Chondrocyte (in vitro differentiated cells): Measurements from ENCODE around the gene LIMS3. TPM values are rescaled to one million over a fixed set of nuclear protein-coding genes. Genes with fewer than 3 reads are reported as not detected.
"Not testable (repeated sequence)": the region's sequence is repeated elsewhere in the genome, so short reads cannot be mapped to it uniquely, and the experiment has no call there.

Experiments used
- DNase-seq: peaks from one replicate; pipeline ENCODE4 v3.0.0; 2021; ENCODE audit warnings: mixed read lengths, low spot score
- H3K27ac Mint-ChIP-seq: one replicate; pipeline ENCODE4 v1.8.0; 2021; ENCODE audit warnings: mild to moderate bottlenecking, moderate library complexity, mixed read lengths; ENCODE audit not compliant: unreplicated experiment
- H3K27me3 Mint-ChIP-seq: 2 replicates; pipeline ENCODE4 v1.8.0; 2021; ENCODE audit warnings: low read depth, mixed read lengths
- H3K36me3 Mint-ChIP-seq: 2 replicates; pipeline ENCODE4 v1.8.0; 2021; ENCODE audit warnings: low read depth, mixed read lengths
- H3K4me1 Mint-ChIP-seq: 2 replicates; pipeline ENCODE4 v1.8.0; 2021; ENCODE audit warnings: low read depth, mild to moderate bottlenecking, mixed read lengths
- H3K4me3 Mint-ChIP-seq: one replicate; pipeline ENCODE4 v1.8.0; 2021; ENCODE audit warnings: mild to moderate bottlenecking, moderate library complexity, mixed read lengths; ENCODE audit not compliant: unreplicated experiment
- H3K9me3 Mint-ChIP-seq: 2 replicates; pipeline ENCODE4 v1.8.0; 2021; ENCODE audit warnings: low read depth, mixed read lengths
- total RNA-seq: library from RNA; stranded (reverse); gene quantifications from 3 replicates; pipeline ENCODE4 v1.2.1, GENCODE V29; 2021

The LIMS3 gene
- total RNA-seq, 1 donor from 2014 or later, result 6.2 TPM

- not testable (repeated sequence) for H3K27ac Mint-ChIP-seq, H3K4me3 Mint-ChIP-seq, H3K36me3 Mint-ChIP-seq, DNase-seq, H3K9me3 Mint-ChIP-seq, H3K27me3 Mint-ChIP-seq, H3K4me1 Mint-ChIP-seq
Observed at GRCh38 chr2:109905796-109906195, 7.3 kb downstream of the LIMS3 start.

- not testable (repeated sequence) for H3K36me3 Mint-ChIP-seq, H3K27ac Mint-ChIP-seq, H3K4me3 Mint-ChIP-seq, DNase-seq, H3K27me3 Mint-ChIP-seq, H3K9me3 Mint-ChIP-seq, H3K4me1 Mint-ChIP-seq
Observed at GRCh38 chr2:109908626-109909025, 10.1 kb downstream of the LIMS3 start.

GRCh38 chr2:109910789-109911188, 12.3 kb downstream of the LIMS3 start:
- H3K4me3 Mint-ChIP-seq, H3K9me3 Mint-ChIP-seq: not testable (repeated sequence)

GRCh38 chr2:109913911-109914310, 15.4 kb downstream of the LIMS3 start:
- DNase-seq, H3K36me3 Mint-ChIP-seq, H3K4me3 Mint-ChIP-seq, H3K4me1 Mint-ChIP-seq, H3K27me3 Mint-ChIP-seq, H3K27ac Mint-ChIP-seq, H3K9me3 Mint-ChIP-seq: not testable (repeated sequence)

More at GRCh38 chr2:109910789-109911188, 12.3 kb downstream of the LIMS3 start:
- H3K27me3 Mint-ChIP-seq, H3K4me1 Mint-ChIP-seq, DNase-seq, H3K36me3 Mint-ChIP-seq, H3K27ac Mint-ChIP-seq: not testable (repeated sequence)

- not testable (repeated sequence) for DNase-seq
Observed at GRCh38 chr2:109914552-109914951, 16.1 kb downstream of the LIMS3 start.

GRCh38 chr2:109915830-109916229, 17.3 kb downstream of the LIMS3 start:
- H3K36me3 Mint-ChIP-seq, H3K27ac Mint-ChIP-seq, H3K9me3 Mint-ChIP-seq, H3K4me3 Mint-ChIP-seq, DNase-seq, H3K4me1 Mint-ChIP-seq, H3K27me3 Mint-ChIP-seq: not testable (repeated sequence)

More at GRCh38 chr2:109914552-109914951, 16.1 kb downstream of the LIMS3 start:
- not testable (repeated sequence) for H3K4me1 Mint-ChIP-seq, H3K27ac Mint-ChIP-seq, H3K27me3 Mint-ChIP-seq, H3K36me3 Mint-ChIP-seq, H3K4me3 Mint-ChIP-seq, H3K9me3 Mint-ChIP-seq

- not testable (repeated sequence) for DNase-seq, H3K4me1 Mint-ChIP-seq
Observed at GRCh38 chr2:109920162-109920561, 21.7 kb downstream of the LIMS3 start.

GRCh38 chr2:109921543-109922384, 23.3 kb downstream of the LIMS3 start:
- H3K27ac Mint-ChIP-seq, H3K4me1 Mint-ChIP-seq, H3K36me3 Mint-ChIP-seq, H3K27me3 Mint-ChIP-seq, H3K4me3 Mint-ChIP-seq, DNase-seq, H3K9me3 Mint-ChIP-seq: not testable (repeated sequence)

More at GRCh38 chr2:109920162-109920561, 21.7 kb downstream of the LIMS3 start:
- H3K36me3 Mint-ChIP-seq, H3K4me3 Mint-ChIP-seq, H3K9me3 Mint-ChIP-seq, H3K27ac Mint-ChIP-seq, H3K27me3 Mint-ChIP-seq: not testable (repeated sequence)

GRCh38 chr2:109924481-109924880, 26.0 kb downstream of the LIMS3 start:
- not testable (repeated sequence) for H3K4me1 Mint-ChIP-seq, H3K4me3 Mint-ChIP-seq, H3K9me3 Mint-ChIP-seq, DNase-seq, H3K36me3 Mint-ChIP-seq, H3K27ac Mint-ChIP-seq, H3K27me3 Mint-ChIP-seq

- DNase-seq, H3K27me3 Mint-ChIP-seq, H3K4me1 Mint-ChIP-seq, H3K36me3 Mint-ChIP-seq, H3K27ac Mint-ChIP-seq, H3K4me3 Mint-ChIP-seq, H3K9me3 Mint-ChIP-seq: not testable (repeated sequence)
Observed at GRCh38 chr2:109927803-109928202, 29.3 kb downstream of the LIMS3 start.

GRCh38 chr2:109929222-109929621, 30.7 kb downstream of the LIMS3 start:
- not testable (repeated sequence) for H3K4me3 Mint-ChIP-seq, H3K27ac Mint-ChIP-seq, H3K27me3 Mint-ChIP-seq, H3K9me3 Mint-ChIP-seq, H3K36me3 Mint-ChIP-seq, H3K4me1 Mint-ChIP-seq, DNase-seq

- H3K36me3 Mint-ChIP-seq, DNase-seq, H3K27me3 Mint-ChIP-seq, H3K9me3 Mint-ChIP-seq, H3K27ac Mint-ChIP-seq, H3K4me3 Mint-ChIP-seq, H3K4me1 Mint-ChIP-seq: not testable (repeated sequence)
Observed at GRCh38 chr2:109936534-109936933, 38.0 kb downstream of the LIMS3 start.

- H3K9me3 Mint-ChIP-seq, H3K27ac Mint-ChIP-seq, H3K36me3 Mint-ChIP-seq, H3K4me3 Mint-ChIP-seq, H3K27me3 Mint-ChIP-seq, DNase-seq, H3K4me1 Mint-ChIP-seq: not testable (repeated sequence)
Observed at GRCh38 chr2:109945362-109945761, 46.9 kb downstream of the LIMS3 start.
